Prostate gland (tissue), 1 donor: ENCODE results near the gene MT1F.

Source experiments
- POLR2A ChIP-seq: fragments of 450-650 bp; IDR thresholded peaks from one replicate; pipeline ENCODE4 v1.6.1; 2016; ENCODE audit warnings: antibody characterized with exemption, mild to moderate bottlenecking
- POLR2AphosphoS5 ChIP-seq: sonication (generic); formaldehyde crosslinking; IDR thresholded peaks from one replicate; pipeline ENCODE4 v1.6.1; 2017; ENCODE audit warnings: antibody characterized with exemption

DNA sequence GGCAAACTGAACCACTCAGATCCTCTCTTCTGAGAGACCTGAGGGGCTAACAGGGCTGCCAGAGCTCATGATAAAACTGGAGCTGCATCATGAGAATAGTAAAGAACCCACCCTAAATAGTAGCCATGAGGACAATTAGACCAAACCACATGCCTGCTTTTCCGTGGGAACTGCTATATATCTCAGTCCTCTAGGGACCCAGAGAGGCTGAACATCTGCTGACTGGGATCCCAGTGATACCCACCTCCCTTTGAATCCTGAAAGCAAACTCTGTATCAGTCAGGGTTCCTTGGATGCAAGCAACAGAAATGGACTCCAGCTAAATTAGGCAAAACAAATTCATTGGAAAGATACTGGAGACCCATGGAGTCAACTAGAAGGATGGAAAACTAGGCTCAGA is 31.0 kb downstream of the MT1F start:
- no peak for TF ChIP-seq POLR2A
- TF ChIP-seq POLR2AphosphoS5: no peak
